ENCODE results near the gene EN1. TPM values are rescaled to one million over a fixed set of nuclear protein-coding genes. Genes with fewer than 3 reads are reported as not detected.

Gene EN1
- total and polyA plus RNA-seq, 8 donors = not detected

DNA sequence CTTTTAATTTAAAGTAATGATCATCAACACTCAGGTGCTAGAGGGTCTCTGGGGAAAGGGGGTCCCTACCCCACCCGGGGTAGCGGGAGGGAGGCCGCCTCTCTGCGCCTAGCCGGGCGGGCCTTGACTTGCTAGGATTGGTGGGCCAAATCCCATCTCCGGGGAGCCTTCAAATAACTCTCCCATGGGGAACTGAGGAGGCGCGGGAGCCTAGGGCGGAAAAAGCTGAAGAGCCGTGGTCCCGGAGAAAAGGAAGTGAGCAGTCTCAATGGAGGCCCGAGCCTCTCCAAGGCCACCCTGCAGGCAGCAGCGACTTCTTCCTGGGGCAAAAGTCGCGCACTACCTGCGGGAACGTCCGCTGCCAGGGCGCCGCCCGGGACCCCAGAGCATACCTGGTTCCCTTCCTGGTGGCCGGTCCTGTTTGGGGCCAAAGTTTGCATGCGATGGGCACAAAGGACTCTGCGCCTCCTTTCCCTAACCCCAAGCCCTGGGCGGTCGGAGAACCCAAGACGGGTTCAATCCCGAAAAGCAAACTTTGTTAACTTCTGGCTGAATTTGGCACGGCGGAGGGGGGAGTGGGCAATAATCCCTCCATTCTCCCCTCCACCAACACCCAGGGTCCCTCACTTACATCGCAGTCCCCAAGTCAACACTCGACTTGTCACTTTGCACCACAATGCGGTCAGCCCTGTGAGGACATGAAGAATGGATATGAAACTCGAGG lies 13.6 kb downstream of the EN1 start:
- FAIRE-seq = no peak
- H3K9me3 ChIP-seq = no peaks in the 10 kb centered on the region
- TF ChIP-seq, protein P1, sequence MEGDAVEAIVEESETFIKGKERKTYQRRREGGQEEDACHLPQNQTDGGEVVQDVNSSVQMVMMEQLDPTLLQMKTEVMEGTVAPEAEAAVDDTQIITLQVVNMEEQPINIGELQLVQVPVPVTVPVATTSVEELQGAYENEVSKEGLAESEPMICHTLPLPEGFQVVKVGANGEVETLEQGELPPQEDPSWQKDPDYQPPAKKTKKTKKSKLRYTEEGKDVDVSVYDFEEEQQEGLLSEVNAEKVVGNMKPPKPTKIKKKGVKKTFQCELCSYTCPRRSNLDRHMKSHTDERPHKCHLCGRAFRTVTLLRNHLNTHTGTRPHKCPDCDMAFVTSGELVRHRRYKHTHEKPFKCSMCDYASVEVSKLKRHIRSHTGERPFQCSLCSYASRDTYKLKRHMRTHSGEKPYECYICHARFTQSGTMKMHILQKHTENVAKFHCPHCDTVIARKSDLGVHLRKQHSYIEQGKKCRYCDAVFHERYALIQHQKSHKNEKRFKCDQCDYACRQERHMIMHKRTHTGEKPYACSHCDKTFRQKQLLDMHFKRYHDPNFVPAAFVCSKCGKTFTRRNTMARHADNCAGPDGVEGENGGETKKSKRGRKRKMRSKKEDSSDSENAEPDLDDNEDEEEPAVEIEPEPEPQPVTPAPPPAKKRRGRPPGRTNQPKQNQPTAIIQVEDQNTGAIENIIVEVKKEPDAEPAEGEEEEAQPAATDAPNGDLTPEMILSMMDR (IDR thresholded peaks at IDR 0.05) = no peak
- no peak for ATAC-seq
- peaks cover 0 to 29% (median 5%) of the 10 kb centered on the region in 4 donors for H3K27me3 ChIP-seq
- peaks cover 0 to 10% (median 0%) of the 10 kb centered on the region in 3 donors for H3K4me1 ChIP-seq
- H3K27ac ChIP-seq = no peak overlapping the region
- intact Hi-C loops (cut with DNase I) = no loop called here
- no peak for DNase-seq
- 15 to 26% methylated on average over 31 to 35 of the region's 35 CpGs for WGBS, 2 donors
- H3K4me3 ChIP-seq = no peak overlapping the region
- no peaks in the 10 kb centered on the region for H3K36me3 ChIP-seq

GRCh38 chr2:118832791-118833715 lies 14.4 kb downstream of the EN1 start:
- TF ChIP-seq, protein P1 (IDR thresholded peaks at IDR 0.05) = no peak
- Histone ChIP-seq H3K4me1 (peaks cover 0 to 10% (median 0%) of the 10 kb centered on the region in 3 donors), H3K4me3 (no peak overlapping the region), H3K36me3 (no peaks in the 10 kb centered on the region), H3K27me3 (peaks cover 0 to 26% (median 5%) of the 10 kb centered on the region in 4 donors), H3K9me3 (no peaks in the 10 kb centered on the region), H3K27ac (no peak overlapping the region)
- DNase-seq (no peak), FAIRE-seq (no peak), ATAC-seq (no peak)
- intact Hi-C loops (cut with DNase I) = no loop called here
- 9 to 15% methylated on average over 36 of the region's 36 CpGs for WGBS, 2 donors

DNA sequence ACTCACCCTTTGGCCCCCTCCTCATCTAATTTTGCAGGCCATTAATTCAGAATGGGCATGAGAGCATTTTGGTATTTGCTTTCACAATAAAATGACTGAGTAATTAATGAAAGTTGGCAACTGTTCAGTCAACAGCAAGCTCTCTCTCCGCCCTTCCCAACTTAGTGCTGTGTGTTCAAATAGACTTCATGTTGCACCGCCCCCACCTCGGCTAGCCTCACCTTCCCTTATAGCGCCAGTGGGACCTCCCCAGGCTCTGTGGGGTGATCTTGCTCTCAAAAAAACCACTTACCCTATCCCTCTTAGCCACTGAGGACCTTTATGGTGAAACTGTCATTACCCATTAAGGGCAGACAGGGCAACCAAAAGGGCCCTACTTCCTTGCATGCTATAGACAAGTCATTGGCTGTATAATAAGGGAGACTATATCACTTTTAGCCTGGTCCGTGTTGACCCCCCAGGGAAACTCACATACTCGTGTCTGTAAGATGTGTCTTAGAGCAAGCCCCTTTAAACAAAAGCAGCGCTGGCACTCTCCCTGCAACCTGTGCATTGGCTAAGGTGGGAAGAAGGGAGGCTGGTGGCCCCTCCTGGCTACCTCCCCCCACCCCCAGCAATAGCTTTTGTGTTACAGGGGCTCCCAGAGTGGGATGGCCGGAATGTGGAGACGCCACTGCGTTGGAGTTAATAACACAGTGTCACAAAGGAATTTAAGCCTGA lies 15.2 kb downstream of the EN1 start:
- peaks cover 0 to 10% (median 0%) of the 10 kb centered on the region in 3 donors for H3K4me1 ChIP-seq
- no peak for ATAC-seq
- H3K9me3 ChIP-seq = no peaks in the 10 kb centered on the region
- H3K4me3 ChIP-seq = no peak overlapping the region
- intact Hi-C loops (cut with DNase I) = no loop called here
- DNase-seq = no peak
- no peak for FAIRE-seq
- no peak overlapping the region for H3K27ac ChIP-seq
- TF ChIP-seq, protein P1 (IDR thresholded peaks at IDR 0.05) = no peak
- H3K27me3 ChIP-seq = peaks cover 0 to 26% (median 5%) of the 10 kb centered on the region in 4 donors
- H3K36me3 ChIP-seq = no peaks in the 10 kb centered on the region
- WGBS, 2 donors = 21 to 28% methylated on average over 10 of the region's 10 CpGs

- WGBS, 2 donors = 61 to 64% methylated on average over 2 of the region's 2 CpGs
- H3K27ac ChIP-seq = no peak overlapping the region
- peaks cover 0 to 24% (median 5%) of the 10 kb centered on the region in 4 donors for H3K27me3 ChIP-seq
- ATAC-seq (no peak), DNase-seq (no peak), FAIRE-seq (no peak)
- H3K9me3 ChIP-seq = no peaks in the 10 kb centered on the region
- H3K36me3 ChIP-seq = no peaks in the 10 kb centered on the region
- intact Hi-C loops (cut with DNase I) = no loop called here
- H3K4me1 ChIP-seq = peaks cover 0 to 3% (median 0%) of the 10 kb centered on the region in 3 donors
- TF ChIP-seq, protein P1 (IDR thresholded peaks at IDR 0.05) = no peak
- no peak overlapping the region for H3K4me3 ChIP-seq
Observed at GRCh38 chr2:118830881-118831280, 16.6 kb downstream of the EN1 start.
